Fibroblast of lung (primary cell): Measurements from ENCODE around the gene LMNB1.

Experiments used
- CTCF ChIP-seq, 2 donors: IDR thresholded peaks in 1 of 2; conservative IDR thresholded peaks in 1 of 2; 1 replicate in 1 of 2; 2 replicates in 1 of 2; pipeline ENCODE4 v1.5.1; 2011 to 2012; ENCODE audit warnings: low read length in 2 of 2, control low read depth in 1 of 2, inconsistent platforms in 1 of 2, low read depth in 1 of 2, mild to moderate bottlenecking in 1 of 2
- EZH2 ChIP-seq: IDR thresholded peaks from 2 replicates; pipeline ENCODE4 v1.5.1; 2012; ENCODE audit warnings: low read length, control low read depth, mild to moderate bottlenecking; ENCODE audit errors: missing control alignments

- no peak for TF ChIP-seq CTCF (conservative IDR thresholded peaks at IDR 0.05 in 1 of 2, IDR thresholded peaks at IDR 0.05 in 1 of 2; ENCODE audit: low read depth in 1 of 2, low read length in 2 of 2)
- TF ChIP-seq EZH2 = no peak
These were observed 39.7 kb downstream of the LMNB1 start for GRCh38 chr5:126816649-126817048.
